ENCODE results near the gene PIK3R4. TPM values are rescaled to one million over a fixed set of nuclear protein-coding genes. Genes with fewer than 3 reads are reported as not detected.
A peak's percentile ranks its signal among the peaks of the same experiment; 100 is the strongest.

The PIK3R4 gene
- total RNA-seq, 1 experiment from 2014 or later: 47.3 TPM

- no peak overlapping the region for H3K4me3 Mint-ChIP-seq (ENCODE audit: low read depth, unreplicated experiment)
- TF ChIP-seq CTCF (IDR thresholded peaks at IDR 0.05; ENCODE audit: unreplicated experiment): no peak
- H3K4me1 Mint-ChIP-seq (ENCODE audit: low read depth, unreplicated experiment): no peaks in the 10 kb centered on the region
- no TSS peak for BruUV-seq (replicated peaks)
- CTCF ChIA-PET: no interaction called here
- H3K9me3 Mint-ChIP-seq (ENCODE audit: low read depth, unreplicated experiment): no peaks in the 10 kb centered on the region
- intact Hi-C loops (cut with micrococcal nuclease; ENCODE audit: unreplicated experiment): no loop called here
- DNase-seq: no peak
- H3K27me3 Mint-ChIP-seq (ENCODE audit: unreplicated experiment): no peaks in the 10 kb centered on the region
- peak overlapping the region; percentile 28 for H3K27ac Mint-ChIP-seq (ENCODE audit: unreplicated experiment)
- peaks cover 40% of the 10 kb centered on the region for H3K36me3 Mint-ChIP-seq (ENCODE audit: insufficient read depth, unreplicated experiment)
Measured at GRCh38 chr3:130712718-130713423, 33.8 kb downstream of the PIK3R4 start.

GRCh38 chr3:130711565-130712324, 34.9 kb downstream of the PIK3R4 start:
- peaks cover 3% of the 10 kb centered on the region for H3K4me1 Mint-ChIP-seq (ENCODE audit: low read depth, unreplicated experiment)
- intact Hi-C loops (cut with micrococcal nuclease; ENCODE audit: unreplicated experiment): no loop called here
- no peak overlapping the region for H3K4me3 Mint-ChIP-seq (ENCODE audit: low read depth, unreplicated experiment)
- H3K27me3 Mint-ChIP-seq (ENCODE audit: unreplicated experiment): no peaks in the 10 kb centered on the region
- no peak for DNase-seq
- no peak for TF ChIP-seq CTCF (IDR thresholded peaks at IDR 0.05; ENCODE audit: unreplicated experiment)
- H3K36me3 Mint-ChIP-seq (ENCODE audit: insufficient read depth, unreplicated experiment): peaks cover 29% of the 10 kb centered on the region
- BruUV-seq (replicated peaks): no TSS peak
- no peak overlapping the region for H3K27ac Mint-ChIP-seq (ENCODE audit: unreplicated experiment)
- H3K9me3 Mint-ChIP-seq (ENCODE audit: low read depth, unreplicated experiment): no peaks in the 10 kb centered on the region
- CTCF ChIA-PET: interaction anchor here (1.3 kb wide), 1 partner anchor 11 kb away, joined by 4 read pairs; no protein-coding TSS in a partner anchor

GRCh38 chr3:130709671-130710070, 37.0 kb downstream of the PIK3R4 start:
- peaks cover 9% of the 10 kb centered on the region for H3K4me1 Mint-ChIP-seq (ENCODE audit: low read depth, unreplicated experiment)
- intact Hi-C loops (cut with micrococcal nuclease; ENCODE audit: unreplicated experiment): no loop called here
- no peaks in the 10 kb centered on the region for H3K27me3 Mint-ChIP-seq (ENCODE audit: unreplicated experiment)
- DNase-seq: no peak
- CTCF ChIA-PET: no interaction called here
- no peak overlapping the region for H3K27ac Mint-ChIP-seq (ENCODE audit: unreplicated experiment)
- peaks cover 10% of the 10 kb centered on the region for H3K36me3 Mint-ChIP-seq (ENCODE audit: insufficient read depth, unreplicated experiment)
- H3K9me3 Mint-ChIP-seq (ENCODE audit: low read depth, unreplicated experiment): no peaks in the 10 kb centered on the region
- TF ChIP-seq CTCF (IDR thresholded peaks at IDR 0.05; ENCODE audit: unreplicated experiment): no peak
- H3K4me3 Mint-ChIP-seq (ENCODE audit: low read depth, unreplicated experiment): no peak overlapping the region
- BruUV-seq (replicated peaks): no TSS peak

- BruUV-seq (replicated peaks): no TSS peak
- intact Hi-C loops (cut with micrococcal nuclease; ENCODE audit: unreplicated experiment): no loop called here
Measured at GRCh38 chr3:130707902-130708601, 38.6 kb downstream of the PIK3R4 start.

More at GRCh38 chr3:130707902-130708601, 38.6 kb downstream of the PIK3R4 start:
- TF ChIP-seq CTCF (IDR thresholded peaks at IDR 0.05; ENCODE audit: unreplicated experiment): no peak
- Mint-ChIP-seq H3K4me1 (ENCODE audit: low read depth, unreplicated experiment) (peaks cover 9% of the 10 kb centered on the region), H3K9me3 (ENCODE audit: low read depth, unreplicated experiment) (no peaks in the 10 kb centered on the region), H3K27me3 (ENCODE audit: unreplicated experiment) (no peaks in the 10 kb centered on the region), H3K4me3 (ENCODE audit: low read depth, unreplicated experiment) (no peak overlapping the region), H3K36me3 (ENCODE audit: insufficient read depth, unreplicated experiment) (peaks cover 6% of the 10 kb centered on the region), H3K27ac (ENCODE audit: unreplicated experiment) (no peak overlapping the region)
- CTCF ChIA-PET: no interaction called here
- no peak for DNase-seq
